Stimulated activated CD4-positive, alpha-beta T cell treated with anti-CD3 and anti-CD28 coated beads, TNF-alpha, amount 100 ng/mL, for 1 hour (primary cell): ENCODE measurements around the gene TRAF3.
"Not testable (repeated sequence)": the region's sequence is repeated elsewhere in the genome, so short reads cannot be mapped to it uniquely, and the experiment has no call there.

Source experiments
- DNase-seq, 3 donors: peaks; one replicate each; pipeline ENCODE4 v3.0.0-alpha.2; 2020; ENCODE audit warnings: low read depth in 3 of 3, low spot score in 1 of 3

Gene TRAF3

GRCh38 chr14:102826751-102827675 lies 49.8 kb downstream of the TRAF3 start:
- no peak for DNase-seq

- DNase-seq, result no peak
Observed at GRCh38 chr14:102827716-102828115, 50.5 kb downstream of the TRAF3 start.

GRCh38 chr14:102828151-102828550 lies 50.9 kb downstream of the TRAF3 start:
- DNase-seq, result no peak

GRCh38 chr14:102829016-102829548 lies 51.8 kb downstream of the TRAF3 start:
- no peak for DNase-seq

- no peak for DNase-seq
Observed at GRCh38 chr14:102830474-102831045, 53.3 kb downstream of the TRAF3 start.

GRCh38 chr14:102831163-102831804 lies 54.0 kb downstream of the TRAF3 start:
- DNase-seq, result no peak

GRCh38 chr14:102833341-102833740 lies 56.1 kb downstream of the TRAF3 start:
- no peak for DNase-seq

GRCh38 chr14:102833991-102834390 lies 56.7 kb downstream of the TRAF3 start:
- DNase-seq, result no peak

GRCh38 chr14:102835959-102836358 lies 58.7 kb downstream of the TRAF3 start:
- no peak for DNase-seq

- DNase-seq, result not testable (repeated sequence)
Observed at GRCh38 chr14:102837120-102837519, 59.9 kb downstream of the TRAF3 start.

- no peak for DNase-seq
Observed at GRCh38 chr14:102838501-102838900, 61.3 kb downstream of the TRAF3 start.

GRCh38 chr14:102840115-102840514 lies 62.9 kb downstream of the TRAF3 start:
- no peak for DNase-seq

GRCh38 chr14:102840771-102841528 lies 63.7 kb downstream of the TRAF3 start:
- no peak for DNase-seq

GRCh38 chr14:102848830-102849525 lies 71.7 kb downstream of the TRAF3 start:
- no peak for DNase-seq

- no peak for DNase-seq
Observed at GRCh38 chr14:102849526-102850379, 72.5 kb downstream of the TRAF3 start.

GRCh38 chr14:102853648-102854047 lies 76.4 kb downstream of the TRAF3 start:
- no peak for DNase-seq

GRCh38 chr14:102854091-102854703 lies 76.9 kb downstream of the TRAF3 start:
- DNase-seq, result no peak

GRCh38 chr14:102856179-102856578 lies 78.9 kb downstream of the TRAF3 start:
- DNase-seq, result no peak

GRCh38 chr14:102857444-102857843 lies 80.2 kb downstream of the TRAF3 start:
- DNase-seq, result no peak
